Measurements from ENCODE around the gene MAP3K12. TPM values are rescaled to one million over a fixed set of nuclear protein-coding genes. Genes with fewer than 3 reads are reported as not detected.
A peak's percentile ranks its signal among the peaks of the same experiment; 100 is the strongest.

MAP3K12 gene
- total and polyA plus RNA-seq, 10 of the 15 experiments (the other 5 are each of a cell fraction or from before 2014, with no cell fraction given), result 0.45 to 14.9 (median 6.9) TPM

GRCh38 chr12:53496752-53497032 is 2.6 kb downstream of the MAP3K12 start:
- ChIA-PET POLR2A (interaction anchor here (0.6 to 1.4 kb wide), 3 partner anchors 14 to 316 kb away, joined by 3 to 4 read pairs (median 3); partner anchors contain the start of genes CSAD and ZNF740), SMC1A (ENCODE audit: uncharacterized antibody, unreplicated experiment) (interaction anchor here (1.4 kb wide), 1 partner anchor 15 kb away, joined by 3 read pairs; no protein-coding TSS in a partner anchor), CTCF (interaction anchor here (1.0 to 1.4 kb wide), 3 partner anchors 143 to 250 kb away, joined by 3 to 4 read pairs (median 3); no protein-coding TSS in a partner anchor), RAD21 (ENCODE audit: unreplicated experiment) (interaction anchor here (1.0 kb wide), 1 partner anchor 175 kb away, joined by 3 read pairs; the partner anchor contains the start of gene AAAS)
- intact Hi-C loops (cut with micrococcal nuclease; ENCODE audit: unreplicated experiment) (no loop called here), in situ Hi-C loops (cut with MboI) (no loop called here)
- ATAC-seq (no peak), FAIRE-seq (no peak), DNase-seq (ENCODE audit: low read depth, low spot score) (no peak)
- no peaks in the 10 kb centered on the region for H4K20me1 ChIP-seq (ENCODE audit: control insufficient read depth, insufficient read depth)
- no peak overlapping the region for H2AFZ ChIP-seq (ENCODE audit: control insufficient read depth, low read depth, low read length)
- H3K79me2 ChIP-seq (ENCODE audit: control insufficient read depth, insufficient read depth, low read length), result peaks cover 4% of the 10 kb centered on the region
- no TSS peak for BruUV-seq (replicated peaks)
- no peak for TF ChIP-seq HDGF (IDR thresholded peaks at IDR 0.05)
- no peak for TF ChIP-seq IRF4 (IDR thresholded peaks at IDR 0.05; ENCODE audit: low read depth, low read length)
- TF ChIP-seq ZBTB4 (CRISPR knock-in tag; IDR thresholded peaks at IDR 0.05), result no peak
- TF ChIP-seq CBX5 (IDR thresholded peaks at IDR 0.05; ENCODE audit: low read depth), result no peak
- TF ChIP-seq ZNF24 (IDR thresholded peaks at IDR 0.05), result no peak
- H3K9ac ChIP-seq (ENCODE audit: control insufficient read depth, insufficient read depth, low read length), result no peak overlapping the region
- 0% methylated on average over 1 of the region's 1 CpG for WGBS (ENCODE audit: insufficient coverage, insufficient replicate concordance, low lambda C conversion rate, missing lambda C conversion rate)
- H3K9me3 ChIP-seq (replicated peaks; ENCODE audit: control insufficient read depth, insufficient read depth, low read length), result no peaks in the 10 kb centered on the region
- H3K4me2 ChIP-seq (ENCODE audit: control insufficient read depth, insufficient read depth), result peak overlapping the region; percentile 26; the same call in 1 of the 2 replicates
- H3K27me3 ChIP-seq (replicated peaks in 1 of 2; ENCODE audit: control insufficient read depth in 2 of 2, insufficient read depth in 2 of 2, low read length in 1 of 2), result no peaks in the 10 kb centered on the region
- H3K36me3 ChIP-seq (ENCODE audit: control insufficient read depth in 2 of 2, insufficient read depth in 2 of 2, low read length in 1 of 2), result no peaks in the 10 kb centered on the region
- no peak overlapping the region for H3K27ac ChIP-seq (ENCODE audit: control insufficient read depth, insufficient read depth)
- no peak overlapping the region for H3K4me3 ChIP-seq
- H3K4me1 ChIP-seq (ENCODE audit: control insufficient read depth, insufficient read depth, low read length), result peaks cover 18% of the 10 kb centered on the region
